ENCODE measurements around the gene MLH3.
"Not testable (repeated sequence)": the region's sequence is repeated elsewhere in the genome, so short reads cannot be mapped to it uniquely, and the experiment has no call there.

Gene MLH3

DNA sequence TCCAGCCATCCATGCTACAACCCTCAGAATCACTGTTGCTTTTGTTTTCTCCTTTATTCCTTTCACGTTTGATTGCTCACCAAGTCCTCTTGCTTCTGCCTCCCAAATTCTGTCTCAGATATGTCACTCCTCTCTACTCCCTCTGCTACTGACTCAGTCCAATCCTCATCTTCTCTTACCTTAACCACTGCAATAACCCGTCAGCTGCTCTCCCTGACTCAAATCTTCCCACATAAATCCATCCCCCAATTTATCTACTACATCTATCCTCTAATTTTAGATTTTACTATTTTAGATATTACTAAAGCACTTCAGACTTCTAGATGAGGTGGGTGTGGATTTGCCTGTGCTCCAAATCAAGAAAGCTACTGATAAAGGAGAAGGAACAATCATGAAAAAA is 25.4 kb downstream of the MLH3 start:
- DNase-seq (ENCODE audit: low spot score), result no peak

- no peak for DNase-seq (ENCODE audit: low spot score)
These were observed 26.2 kb downstream of the MLH3 start for GRCh38 chr14:75025082-75025481.

DNA sequence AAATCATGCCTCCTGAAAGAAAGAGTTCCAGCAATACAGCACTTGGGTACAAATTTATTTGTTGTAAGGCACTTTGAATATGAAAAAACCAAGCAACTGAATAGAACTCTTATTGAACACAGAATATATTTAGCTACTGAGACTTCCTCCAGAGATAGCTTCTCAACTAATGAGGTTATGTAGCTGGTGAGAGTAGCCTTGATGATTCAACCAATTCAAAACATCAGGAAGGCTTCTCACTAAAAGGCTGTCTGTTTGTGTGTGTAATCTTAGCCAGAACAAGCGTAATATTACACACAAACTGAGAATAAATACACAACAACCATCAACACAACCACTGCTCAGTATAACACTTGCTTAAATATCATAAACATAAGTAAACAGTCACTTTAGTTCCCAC is 28.2 kb downstream of the MLH3 start:
- no peak for DNase-seq (ENCODE audit: low spot score)

GRCh38 chr14:75022655-75023054 is 28.6 kb downstream of the MLH3 start:
- DNase-seq (ENCODE audit: low spot score), result no peak

DNA sequence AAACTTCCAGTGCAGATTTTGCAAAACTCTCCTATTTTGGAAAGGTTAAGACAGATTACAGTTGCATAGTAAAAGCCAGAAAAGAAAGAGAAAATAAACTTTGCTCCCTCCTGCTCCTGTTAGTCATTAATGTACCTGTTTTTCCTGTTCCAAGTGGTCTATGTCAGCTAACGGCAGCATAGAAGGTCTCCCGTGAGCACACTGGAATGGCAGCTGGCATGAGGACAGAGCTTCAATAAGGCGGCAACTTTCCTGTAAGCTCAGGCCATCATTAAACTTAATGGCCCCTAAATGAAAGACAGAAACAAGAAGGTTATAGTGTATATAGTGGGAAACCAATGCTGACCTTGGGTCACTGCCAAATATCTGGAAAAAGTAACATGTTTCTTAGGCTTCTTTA is 32.6 kb downstream of the MLH3 start:
- no peak for DNase-seq (ENCODE audit: low spot score)

DNA sequence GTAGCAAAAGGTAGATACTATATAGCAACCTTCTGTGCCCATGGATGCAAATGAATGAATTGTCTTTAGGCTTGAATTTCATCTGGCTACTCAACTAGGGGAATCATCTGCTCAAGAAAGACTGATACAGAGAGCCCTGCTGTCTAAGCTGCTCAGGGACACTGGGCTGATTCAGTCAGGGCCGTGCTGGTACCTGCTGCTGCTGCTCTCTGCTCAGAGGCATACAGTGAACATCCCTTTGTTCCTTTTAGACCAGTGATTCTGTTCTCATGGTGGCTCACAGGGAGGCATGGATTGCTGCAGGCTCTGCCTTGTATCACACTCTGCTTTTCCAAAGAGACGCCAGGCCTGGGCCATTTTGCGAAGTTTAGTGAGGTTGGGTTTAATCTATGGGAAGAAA is 34.5 kb downstream of the MLH3 start:
- no peak for DNase-seq (ENCODE audit: low spot score)

- no peak for DNase-seq (ENCODE audit: low spot score)
These were observed 35.8 kb downstream of the MLH3 start for GRCh38 chr14:75015496-75015895.

GRCh38 chr14:75013290-75013689 is 38.0 kb downstream of the MLH3 start:
- DNase-seq (ENCODE audit: low spot score), result no peak

DNA sequence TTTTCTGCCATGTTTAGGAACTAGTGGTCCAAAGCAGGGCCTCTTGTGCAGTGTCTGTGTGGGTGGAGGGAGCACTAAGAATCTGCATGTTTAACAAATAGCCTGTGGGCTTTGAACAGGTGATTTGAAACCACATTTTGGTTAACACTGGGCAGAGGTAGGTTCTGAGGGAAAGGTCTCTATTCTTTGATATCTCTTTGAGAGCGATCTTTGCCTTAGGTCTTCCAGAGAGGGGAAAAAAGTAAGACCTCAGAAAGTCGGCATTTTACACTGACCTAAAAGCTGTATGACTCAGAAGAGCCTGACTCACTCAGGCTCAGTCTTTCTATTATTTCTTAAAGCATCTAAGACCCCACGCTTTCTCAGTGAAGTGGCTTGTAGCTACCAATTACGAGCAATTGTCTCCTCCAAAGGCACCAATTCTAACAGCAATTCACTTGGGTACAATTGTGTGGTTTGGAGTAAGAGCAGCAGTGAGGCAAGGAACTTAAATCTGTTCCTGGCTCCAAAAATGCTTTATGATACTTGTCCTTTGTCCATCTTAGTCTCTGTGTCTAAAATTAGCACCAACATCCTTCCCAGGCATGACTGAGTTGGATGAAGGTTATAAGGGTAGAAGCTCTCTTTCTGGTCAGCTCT is 39.8 kb downstream of the MLH3 start:
- peak; percentile 49 for DNase-seq (ENCODE audit: low spot score)

DNA sequence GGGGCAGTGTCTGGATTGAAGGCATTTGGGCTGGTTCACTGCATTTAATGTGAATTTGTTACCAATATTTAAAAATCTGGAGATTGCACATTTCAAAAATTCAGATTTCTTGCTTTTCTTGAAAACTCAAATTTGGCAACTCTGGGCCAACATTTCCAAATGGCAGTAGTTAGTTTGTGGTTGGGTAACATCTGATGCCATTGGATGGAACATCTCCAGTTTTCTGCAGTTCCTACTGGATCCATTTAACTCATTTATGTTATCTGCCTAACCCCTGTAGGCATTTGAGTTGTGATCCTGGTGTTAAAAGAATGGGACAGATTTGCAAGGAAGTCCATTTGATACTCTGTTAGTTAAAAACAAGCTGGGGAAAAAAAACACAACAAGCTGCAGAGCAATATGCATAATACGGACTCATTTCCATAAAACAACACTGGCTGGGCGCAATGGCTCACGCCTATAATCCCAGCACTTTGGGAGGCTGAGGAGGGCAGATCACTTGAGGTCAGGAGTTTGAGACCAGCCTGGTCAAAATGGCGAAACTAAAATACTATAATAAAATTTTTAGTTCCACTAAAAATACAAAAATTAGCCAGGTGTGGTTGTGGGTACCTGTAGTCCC is 40.7 kb downstream of the MLH3 start:
- DNase-seq (ENCODE audit: low spot score), result no peak

DNA sequence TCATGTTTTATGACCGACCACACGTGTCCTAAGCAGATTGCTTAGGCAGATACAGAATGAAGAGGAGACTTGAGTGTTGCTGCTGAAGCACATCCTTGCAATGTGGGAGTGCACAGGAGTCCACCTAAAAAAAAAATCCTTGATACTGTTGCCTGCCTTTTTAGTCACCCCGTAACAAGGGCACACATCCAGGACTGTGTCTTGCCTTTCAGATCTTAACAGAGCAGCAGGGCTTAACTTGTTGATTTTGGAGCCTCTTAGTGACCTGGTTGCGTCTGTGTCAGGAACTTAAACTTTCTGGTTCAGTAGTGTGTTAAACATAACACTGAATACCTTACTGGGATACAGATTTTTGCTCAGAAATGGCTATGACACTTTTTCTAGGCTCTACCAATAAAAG is 42.1 kb downstream of the MLH3 start:
- no peak for DNase-seq (ENCODE audit: low spot score)

GRCh38 chr14:75005357-75005756 is 45.9 kb downstream of the MLH3 start:
- no peak for DNase-seq (ENCODE audit: low spot score)

GRCh38 chr14:75003250-75004027 is 47.8 kb downstream of the MLH3 start:
- no peak for DNase-seq (ENCODE audit: low spot score)

- DNase-seq (ENCODE audit: low spot score), result peak; percentile 96
These were observed 48.6 kb downstream of the MLH3 start, which contains the start of gene EIF2B2 for GRCh38 chr14:75002392-75003249. Gene EIF2B2 (plus strand): TSS chr14:75002921. CDS start chr14:75002991, 70 bp downstream.

DNA sequence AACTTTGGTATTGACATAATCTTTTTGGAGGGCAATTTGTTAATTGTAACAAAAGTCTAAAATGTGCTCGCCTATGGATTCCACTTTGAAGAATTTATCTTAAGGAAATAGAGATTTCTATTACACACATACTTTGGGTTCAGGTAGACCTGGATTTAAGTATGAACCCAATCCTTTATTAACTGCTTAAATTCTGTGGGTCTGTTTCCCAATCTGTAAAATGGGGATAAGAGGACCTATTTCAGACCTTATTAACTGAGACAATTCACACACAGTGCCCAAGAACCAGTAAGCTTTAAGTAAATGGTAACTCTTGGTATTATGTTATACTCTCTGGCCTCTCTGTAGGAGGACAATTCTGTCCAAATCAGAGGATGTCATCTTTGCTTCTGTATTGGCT is 49.4 kb downstream of the MLH3 start:
- DNase-seq (ENCODE audit: low spot score), result no peak

- DNase-seq (ENCODE audit: low spot score), result no peak
These were observed 50.0 kb downstream of the MLH3 start for GRCh38 chr14:75001261-75001660.

DNA sequence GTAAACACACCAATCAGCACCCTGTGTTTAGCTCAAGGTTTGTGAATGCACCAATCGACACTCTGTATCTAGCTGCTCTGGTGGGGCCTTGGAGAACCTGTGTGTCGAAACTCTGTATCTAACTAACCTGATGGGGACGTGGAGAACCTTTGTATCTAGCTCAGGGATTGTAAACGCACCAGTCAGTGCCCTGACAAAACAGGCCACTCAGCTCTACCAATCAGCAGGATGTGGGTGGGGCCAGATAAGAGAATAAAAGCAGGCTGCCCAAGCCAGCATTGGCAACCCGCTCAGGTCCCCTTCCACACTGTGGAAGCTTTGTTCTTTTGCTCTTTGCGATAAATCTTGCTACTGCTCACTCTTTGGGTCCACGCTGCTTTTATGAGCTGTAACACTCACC is 55.5 kb downstream of the MLH3 start:
- not testable (repeated sequence) for DNase-seq (ENCODE audit: low spot score)

DNA sequence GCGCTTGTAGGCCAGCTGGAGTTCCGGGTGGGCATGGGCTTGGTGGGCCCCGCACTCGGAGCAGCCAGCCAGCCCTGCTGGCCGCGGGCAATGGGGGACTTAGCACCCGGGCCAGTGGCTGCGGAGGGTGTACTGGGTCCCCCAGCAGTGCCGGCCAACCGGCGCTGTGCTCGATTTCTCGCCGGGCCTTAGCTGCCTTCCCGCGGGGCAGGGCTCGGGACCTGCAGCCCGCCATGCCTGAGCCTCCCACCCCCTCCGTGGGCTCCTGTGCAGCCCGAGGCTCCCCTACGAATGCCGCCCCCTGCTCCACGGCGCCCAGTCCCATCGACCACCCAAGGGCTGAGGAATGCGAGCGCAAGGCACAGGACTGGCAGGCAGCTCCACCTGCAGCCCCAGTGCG is 57.1 kb downstream of the MLH3 start:
- not testable (repeated sequence) for DNase-seq (ENCODE audit: low spot score)

GRCh38 chr14:74988993-74989392 is 62.3 kb downstream of the MLH3 start:
- DNase-seq (ENCODE audit: low spot score), result no peak

- peak; percentile 61 for DNase-seq (ENCODE audit: low spot score)
These were observed 63.1 kb downstream of the MLH3 start for GRCh38 chr14:74988131-74988530.

- DNase-seq (ENCODE audit: low spot score), result no peak
These were observed 65.5 kb downstream of the MLH3 start for GRCh38 chr14:74985806-74986205.

DNA sequence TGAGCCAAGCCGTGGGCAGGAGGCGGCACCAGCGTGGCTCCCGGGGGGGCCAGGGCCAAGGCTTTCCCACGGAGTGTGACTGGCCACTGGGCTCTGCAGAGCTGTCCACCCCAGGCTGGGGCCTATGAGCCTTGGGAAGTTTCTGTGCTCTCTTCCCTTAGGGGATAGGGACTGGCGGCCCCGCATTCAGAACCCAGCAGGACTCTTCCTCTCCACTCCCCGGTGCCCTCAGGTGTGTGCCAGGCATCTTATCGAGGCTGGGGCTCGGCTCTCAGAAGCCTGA is 66.3 kb downstream of the MLH3 start:
- DNase-seq (ENCODE audit: low spot score), result no peak
